HG03457 (cell line): ENCODE measurements around the gene SDR42E2.
"Not testable (repeated sequence)": the region's sequence is repeated elsewhere in the genome, so short reads cannot be mapped to it uniquely, and the experiment has no call there.

Experiments used
- ATAC-seq: cut with Tn5 transposase; IDR thresholded peaks from one replicate; pipeline ENCODE4 v1.9.1; 2021; ENCODE audit warnings: moderate number of reproducible peaks; ENCODE audit not compliant: unreplicated experiment

The SDR42E2 gene

GRCh38 chr16:22190776-22191531 is 28.6 kb downstream of the SDR42E2 start:
- ATAC-seq, result peak; percentile 30

DNA sequence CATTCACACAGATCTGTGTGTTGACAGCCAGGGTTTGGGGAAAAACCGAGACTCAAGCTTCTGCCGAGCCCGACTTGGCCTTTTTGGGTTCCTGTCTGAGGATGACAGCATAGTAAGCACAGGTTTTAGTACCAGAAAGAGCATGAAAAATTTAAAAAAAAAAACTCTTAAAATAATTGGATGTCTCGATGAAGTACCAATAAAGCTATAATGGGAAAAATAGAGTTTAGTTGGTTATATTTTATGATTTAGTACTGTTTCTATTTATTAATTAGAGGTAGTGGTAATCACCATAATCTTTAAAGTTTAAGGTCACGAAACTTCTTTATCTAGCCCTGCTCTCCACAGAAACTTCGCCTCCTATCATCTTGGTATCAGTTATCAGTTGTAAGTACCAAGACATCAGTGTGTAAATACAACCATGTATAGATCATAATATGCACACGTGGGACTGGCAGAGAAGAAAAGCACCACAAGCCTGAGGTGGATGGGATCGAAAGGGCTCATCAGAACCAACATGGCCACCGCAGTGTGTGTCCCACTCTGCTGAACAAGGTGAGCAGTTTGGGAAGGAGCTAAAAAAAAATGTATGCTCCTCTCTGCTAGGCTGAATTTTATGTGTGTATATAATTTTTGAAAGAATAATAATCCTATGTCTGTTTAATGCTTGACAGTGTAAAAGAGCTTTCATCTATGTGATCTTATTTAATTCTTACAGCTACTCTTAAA is 29.4 kb downstream of the SDR42E2 start:
- no peak for ATAC-seq

DNA sequence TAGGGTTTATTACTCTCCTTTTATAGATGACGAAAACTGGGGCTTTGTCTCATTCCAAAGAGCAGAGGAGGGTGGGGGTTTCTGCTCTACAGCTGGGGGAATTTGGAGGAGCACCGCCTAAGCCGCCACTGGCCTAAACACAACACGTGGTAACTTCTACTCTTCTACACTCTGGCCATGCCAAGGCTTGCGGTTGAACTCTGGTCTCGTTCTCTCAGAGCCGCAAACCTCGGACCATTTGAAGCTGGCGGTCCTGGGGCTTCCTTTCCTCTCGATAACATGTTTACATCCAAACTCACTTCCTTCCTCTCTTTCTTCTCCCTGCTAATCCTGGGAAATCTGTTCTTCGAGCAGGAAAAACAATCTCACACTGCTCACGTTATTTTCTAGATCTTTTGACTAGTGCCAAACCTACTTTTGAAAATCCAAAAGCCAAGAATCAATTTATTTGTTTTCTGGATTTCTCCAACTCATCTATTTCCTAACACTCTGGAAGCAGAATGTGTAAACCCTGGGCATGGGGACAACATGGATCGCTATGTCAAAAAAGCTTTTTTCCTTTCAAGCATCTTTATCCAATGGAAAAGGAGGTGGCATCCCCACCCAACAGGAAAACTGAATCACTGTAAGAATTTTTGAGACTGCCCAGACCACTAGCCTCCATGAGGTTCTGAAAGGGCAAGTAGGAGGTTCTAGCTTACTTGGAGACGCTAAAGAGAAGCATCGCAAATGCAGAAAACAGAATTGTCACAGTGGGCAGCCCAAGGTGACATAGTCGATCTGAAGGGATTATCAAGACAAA is 30.2 kb downstream of the SDR42E2 start:
- ATAC-seq, result peak; percentile 18

DNA sequence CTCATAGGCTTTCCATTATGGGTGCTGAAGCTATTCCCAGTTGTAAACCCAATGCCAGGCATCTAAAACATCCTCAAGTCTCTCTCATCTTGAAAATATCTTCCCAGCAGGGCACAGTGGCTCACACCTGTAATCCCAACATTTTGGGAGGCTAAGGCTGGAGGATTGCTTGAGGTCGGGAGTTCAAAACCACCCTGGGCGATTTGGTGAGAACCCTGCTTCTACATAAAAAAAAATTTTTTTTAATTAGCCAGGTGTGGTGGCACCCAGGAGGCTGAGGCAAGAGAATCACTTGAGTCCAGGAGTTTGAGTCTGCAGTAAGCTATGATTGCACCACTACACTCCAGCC is 30.7 kb downstream of the SDR42E2 start:
- ATAC-seq, result no peak

- ATAC-seq, result no peak
These were observed 32.6 kb downstream of the SDR42E2 start for GRCh38 chr16:22194707-22195444.

- ATAC-seq, result no peak
These were observed 33.1 kb downstream of the SDR42E2 start for GRCh38 chr16:22195445-22195694.

- ATAC-seq, result no peak
These were observed 33.6 kb downstream of the SDR42E2 start for GRCh38 chr16:22195695-22196558.

DNA sequence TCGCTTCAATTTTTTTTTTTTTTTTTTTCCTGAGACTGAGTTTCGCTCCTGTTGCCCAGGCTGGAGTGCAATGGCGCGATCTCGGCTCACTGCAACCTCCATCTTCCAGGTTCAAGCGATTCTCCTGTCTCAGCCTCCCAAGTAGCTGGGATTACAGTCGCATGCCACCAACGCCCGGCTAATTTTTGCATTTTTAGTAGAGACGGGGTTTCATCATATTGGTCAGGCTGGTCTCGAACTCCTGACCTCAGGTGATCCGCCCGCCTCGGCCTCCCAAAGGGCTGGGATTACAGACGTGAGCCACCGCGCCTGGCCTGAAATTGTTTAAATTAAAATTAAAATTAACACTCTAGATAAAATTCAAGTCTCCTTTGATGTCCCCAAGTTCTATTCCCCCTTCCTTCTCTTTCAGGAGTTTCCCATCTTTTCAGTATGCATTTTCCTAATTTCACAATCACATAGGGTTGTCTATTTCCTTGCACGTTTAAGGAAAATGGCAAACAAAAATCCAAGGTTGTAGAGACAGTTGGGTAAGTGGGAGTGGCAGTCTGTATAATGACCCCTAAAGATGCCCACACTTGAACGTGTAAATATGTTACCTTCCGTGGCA is 34.4 kb downstream of the SDR42E2 start:
- ATAC-seq, result not testable (repeated sequence)

DNA sequence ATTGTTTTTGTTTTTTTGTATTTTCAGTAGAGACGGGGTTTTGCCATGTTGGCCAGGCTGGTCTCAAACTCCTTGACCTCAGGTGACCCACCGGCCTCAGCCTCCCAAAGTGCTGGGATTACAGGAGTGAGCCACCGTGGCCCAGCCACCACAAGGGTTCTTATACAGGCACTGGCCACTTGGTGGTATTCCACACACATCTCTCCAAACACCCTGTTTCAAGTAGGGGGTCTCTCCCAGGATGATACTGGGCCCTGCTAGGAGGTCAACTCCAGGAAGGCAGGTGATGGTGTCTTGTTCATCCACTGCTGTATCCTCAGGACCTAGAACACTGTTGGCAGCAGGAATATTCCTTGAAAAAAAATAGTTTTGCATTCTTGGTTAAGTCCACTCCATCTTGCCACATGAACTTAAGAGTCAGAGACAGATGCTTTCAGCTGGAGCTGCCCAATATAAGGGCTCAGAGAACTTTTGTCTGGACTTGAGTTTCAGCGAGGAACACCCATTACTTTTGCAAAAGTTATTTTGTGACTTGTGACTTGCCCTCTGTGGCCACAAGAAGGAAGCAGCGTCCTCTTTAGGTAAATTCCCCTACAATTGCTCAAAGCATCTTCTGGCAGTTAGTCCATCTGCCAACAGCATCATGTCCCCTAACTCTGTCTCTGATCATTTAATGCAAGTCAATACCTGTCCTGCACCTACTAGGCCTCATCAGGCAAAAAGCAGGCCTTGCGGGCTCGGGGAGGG is 36.4 kb downstream of the SDR42E2 start:
- ATAC-seq, result no peak

GRCh38 chr16:22202261-22202637 is 39.9 kb downstream of the SDR42E2 start:
- no peak for ATAC-seq

DNA sequence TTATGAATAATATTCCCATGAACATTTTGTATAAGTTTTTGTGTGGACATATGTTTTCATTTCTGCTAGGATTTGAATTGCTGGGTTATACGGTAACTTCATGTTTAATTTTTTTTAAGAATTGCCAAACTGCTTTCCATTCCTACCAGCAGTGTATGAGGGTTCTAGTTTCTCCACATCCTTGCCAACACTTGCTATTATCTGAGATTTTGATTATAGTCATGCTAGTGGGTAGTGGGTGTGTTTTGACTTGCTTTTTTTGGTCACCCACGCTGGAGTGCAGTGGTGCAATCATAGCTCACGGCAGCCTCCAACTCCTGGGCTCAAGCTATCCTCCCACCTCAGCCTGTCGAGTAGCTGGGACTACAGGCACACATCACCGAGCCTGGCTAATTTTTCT is 40.8 kb downstream of the SDR42E2 start:
- no peak for ATAC-seq

GRCh38 chr16:22204091-22204655 is 41.9 kb downstream of the SDR42E2 start:
- ATAC-seq, result no peak

DNA sequence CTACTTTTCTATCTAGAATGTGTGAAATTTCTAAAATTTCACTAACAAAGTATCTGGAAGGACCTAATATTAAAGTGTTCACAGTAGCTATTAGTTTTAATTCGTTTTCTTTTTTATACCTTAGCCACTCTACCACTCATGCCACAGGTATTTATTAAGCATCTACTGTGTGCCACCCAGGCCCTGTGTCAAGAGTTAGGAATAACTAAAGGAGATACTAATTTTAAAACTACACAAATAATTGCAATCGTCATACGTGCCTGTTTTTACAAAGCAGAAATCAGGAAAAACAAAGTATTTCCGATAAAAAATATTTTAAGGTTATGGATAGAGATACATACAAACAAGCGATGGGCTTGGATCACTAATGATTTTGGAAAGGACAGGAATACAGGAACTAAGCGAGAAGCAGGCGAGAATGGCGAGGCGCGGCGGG is 43.3 kb downstream of the SDR42E2 start:
- no peak for ATAC-seq

DNA sequence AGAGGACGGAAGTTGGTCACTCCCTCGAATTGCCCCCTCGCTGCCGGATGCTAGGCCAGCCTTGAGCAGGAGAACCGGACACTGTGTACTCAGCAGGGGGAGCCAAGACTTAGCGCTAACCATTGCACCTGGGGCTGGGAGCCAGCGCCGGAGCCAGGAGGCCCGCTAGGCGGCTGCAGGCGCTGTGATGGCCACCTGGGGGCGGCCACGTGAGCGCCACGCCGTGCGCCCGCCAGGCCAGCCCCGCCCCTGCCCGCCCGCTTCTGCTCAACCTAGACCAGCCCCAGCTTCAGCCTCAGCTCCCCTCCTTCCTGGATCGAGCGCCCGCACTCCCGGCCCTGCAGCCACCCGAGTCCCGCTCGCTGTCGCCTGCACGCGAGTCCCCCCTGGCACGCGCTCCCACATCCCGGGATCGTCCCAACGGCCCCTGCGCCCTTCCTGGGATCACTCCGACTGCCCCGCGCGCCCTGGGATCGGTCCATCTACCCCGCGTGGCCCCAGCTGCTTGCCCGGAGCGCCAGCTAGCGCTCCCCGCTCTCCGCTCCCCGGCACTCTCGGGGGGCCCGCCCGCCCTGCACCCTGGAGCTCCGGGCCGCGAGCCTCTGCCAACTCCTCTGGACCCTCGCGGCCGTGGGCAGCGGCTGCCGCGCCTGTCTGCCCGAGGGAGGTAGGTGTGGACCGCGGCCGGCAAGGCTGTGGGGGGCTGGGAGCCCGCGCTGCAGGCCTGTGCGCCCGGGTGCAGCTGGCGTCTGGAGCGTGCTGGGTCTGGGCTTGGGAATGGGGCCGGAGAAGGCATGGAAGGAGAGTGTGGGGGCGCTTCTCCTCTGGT is 43.9 kb downstream of the SDR42E2 start, which contains the start of gene EEF2K:
Gene EEF2K (plus strand): TSS at position 266 of the 829 bp plus-strand sequence. CDS start 19,452 bp downstream, outside the sequence.
- ATAC-seq, result peak; percentile 61

- peak; percentile 30 for ATAC-seq
These were observed 44.8 kb downstream of the SDR42E2 start for GRCh38 chr16:22206842-22207714.

GRCh38 chr16:22207715-22208360 is 45.5 kb downstream of the SDR42E2 start:
- no peak for ATAC-seq
